Measurements from ENCODE around the gene GOLGA1. TPM values are rescaled to one million over a fixed set of nuclear protein-coding genes. Genes with fewer than 3 reads are reported as not detected.

GOLGA1 gene
- polyA plus RNA-seq, 1 donor from 2014 or later, result 15.3 TPM

DNA sequence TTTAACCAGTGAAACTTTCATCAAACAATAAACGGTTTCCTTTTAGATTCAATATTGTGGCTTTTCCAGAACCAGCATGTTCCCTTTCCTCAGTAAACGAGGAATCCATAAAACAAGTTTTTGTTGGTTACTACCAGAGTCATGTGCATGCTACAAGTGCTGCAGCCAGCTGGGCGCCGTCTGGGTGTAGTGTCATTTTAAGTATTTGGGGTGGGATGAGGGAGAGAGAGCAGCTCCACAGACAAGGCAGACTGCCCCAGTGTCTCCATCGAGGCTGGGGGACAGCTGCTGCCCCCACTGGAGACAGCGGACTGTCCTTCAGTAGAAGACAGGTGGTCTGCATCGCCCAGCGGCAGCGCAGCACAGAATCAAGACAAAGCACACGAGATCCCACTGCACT lies 61.7 kb downstream of the GOLGA1 start:
- Histone ChIP-seq H3K79me2 (replicated peaks; ENCODE audit: insufficient read depth, low read length) (no peaks in the 10 kb centered on the region), H3K36me3 (ENCODE audit: insufficient read depth, low read length) (peaks cover 4% of the 10 kb centered on the region), H4K20me1 (ENCODE audit: insufficient read depth) (no peaks in the 10 kb centered on the region), H3F3A (ENCODE audit: insufficient read depth, low read length, poor library complexity, severe bottlenecking) (no peaks in the 10 kb centered on the region), H3K4me2 (ENCODE audit: low read length) (no peak overlapping the region), H3K27me3 (ENCODE audit: insufficient read depth, low read depth, low read length) (no peaks in the 10 kb centered on the region), H3K9ac (ENCODE audit: low read length) (no peak overlapping the region), H3K4me3 (ENCODE audit: low read length) (no peak overlapping the region), H2AFZ (ENCODE audit: low read depth, low read length) (no peak overlapping the region), H3K9me3 (ENCODE audit: low read length) (no peaks in the 10 kb centered on the region), H3K9me2 (ENCODE audit: insufficient read depth, low read length) (no peaks in the 10 kb centered on the region), H3K27ac (ENCODE audit: low read length) (no peak overlapping the region)
- TF ChIP-seq, protein P1, sequence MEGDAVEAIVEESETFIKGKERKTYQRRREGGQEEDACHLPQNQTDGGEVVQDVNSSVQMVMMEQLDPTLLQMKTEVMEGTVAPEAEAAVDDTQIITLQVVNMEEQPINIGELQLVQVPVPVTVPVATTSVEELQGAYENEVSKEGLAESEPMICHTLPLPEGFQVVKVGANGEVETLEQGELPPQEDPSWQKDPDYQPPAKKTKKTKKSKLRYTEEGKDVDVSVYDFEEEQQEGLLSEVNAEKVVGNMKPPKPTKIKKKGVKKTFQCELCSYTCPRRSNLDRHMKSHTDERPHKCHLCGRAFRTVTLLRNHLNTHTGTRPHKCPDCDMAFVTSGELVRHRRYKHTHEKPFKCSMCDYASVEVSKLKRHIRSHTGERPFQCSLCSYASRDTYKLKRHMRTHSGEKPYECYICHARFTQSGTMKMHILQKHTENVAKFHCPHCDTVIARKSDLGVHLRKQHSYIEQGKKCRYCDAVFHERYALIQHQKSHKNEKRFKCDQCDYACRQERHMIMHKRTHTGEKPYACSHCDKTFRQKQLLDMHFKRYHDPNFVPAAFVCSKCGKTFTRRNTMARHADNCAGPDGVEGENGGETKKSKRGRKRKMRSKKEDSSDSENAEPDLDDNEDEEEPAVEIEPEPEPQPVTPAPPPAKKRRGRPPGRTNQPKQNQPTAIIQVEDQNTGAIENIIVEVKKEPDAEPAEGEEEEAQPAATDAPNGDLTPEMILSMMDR (IDR thresholded peaks at IDR 0.05; ENCODE audit: poor library complexity, severe bottlenecking), result no peak
- TF ChIP-seq RAD21 (conservative IDR thresholded peaks at IDR 0.05) (no peak), POLR2AphosphoS5 (IDR thresholded peaks at IDR 0.05) (no peak), TAF1 (IDR thresholded peaks at IDR 0.05; ENCODE audit: low read depth) (no peak), SMC3 (conservative IDR thresholded peaks at IDR 0.05; ENCODE audit: poor library complexity) (no peak), EP300 (conservative IDR thresholded peaks at IDR 0.05; ENCODE audit: poor library complexity, severe bottlenecking) (no peak), EZH2 (IDR thresholded peaks at IDR 0.05; ENCODE audit: borderline replicate concordance, insufficient read depth, low read length, poor library complexity, severe bottlenecking) (no peak), MXI1 (conservative IDR thresholded peaks at IDR 0.05; ENCODE audit: poor library complexity, severe bottlenecking) (no peak)
- TF ChIP-seq, protein P2, sequence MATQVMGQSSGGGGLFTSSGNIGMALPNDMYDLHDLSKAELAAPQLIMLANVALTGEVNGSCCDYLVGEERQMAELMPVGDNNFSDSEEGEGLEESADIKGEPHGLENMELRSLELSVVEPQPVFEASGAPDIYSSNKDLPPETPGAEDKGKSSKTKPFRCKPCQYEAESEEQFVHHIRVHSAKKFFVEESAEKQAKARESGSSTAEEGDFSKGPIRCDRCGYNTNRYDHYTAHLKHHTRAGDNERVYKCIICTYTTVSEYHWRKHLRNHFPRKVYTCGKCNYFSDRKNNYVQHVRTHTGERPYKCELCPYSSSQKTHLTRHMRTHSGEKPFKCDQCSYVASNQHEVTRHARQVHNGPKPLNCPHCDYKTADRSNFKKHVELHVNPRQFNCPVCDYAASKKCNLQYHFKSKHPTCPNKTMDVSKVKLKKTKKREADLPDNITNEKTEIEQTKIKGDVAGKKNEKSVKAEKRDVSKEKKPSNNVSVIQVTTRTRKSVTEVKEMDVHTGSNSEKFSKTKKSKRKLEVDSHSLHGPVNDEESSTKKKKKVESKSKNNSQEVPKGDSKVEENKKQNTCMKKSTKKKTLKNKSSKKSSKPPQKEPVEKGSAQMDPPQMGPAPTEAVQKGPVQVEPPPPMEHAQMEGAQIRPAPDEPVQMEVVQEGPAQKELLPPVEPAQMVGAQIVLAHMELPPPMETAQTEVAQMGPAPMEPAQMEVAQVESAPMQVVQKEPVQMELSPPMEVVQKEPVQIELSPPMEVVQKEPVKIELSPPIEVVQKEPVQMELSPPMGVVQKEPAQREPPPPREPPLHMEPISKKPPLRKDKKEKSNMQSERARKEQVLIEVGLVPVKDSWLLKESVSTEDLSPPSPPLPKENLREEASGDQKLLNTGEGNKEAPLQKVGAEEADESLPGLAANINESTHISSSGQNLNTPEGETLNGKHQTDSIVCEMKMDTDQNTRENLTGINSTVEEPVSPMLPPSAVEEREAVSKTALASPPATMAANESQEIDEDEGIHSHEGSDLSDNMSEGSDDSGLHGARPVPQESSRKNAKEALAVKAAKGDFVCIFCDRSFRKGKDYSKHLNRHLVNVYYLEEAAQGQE (IDR thresholded peaks at IDR 0.05; ENCODE audit: borderline replicate concordance), result no peak

DNA sequence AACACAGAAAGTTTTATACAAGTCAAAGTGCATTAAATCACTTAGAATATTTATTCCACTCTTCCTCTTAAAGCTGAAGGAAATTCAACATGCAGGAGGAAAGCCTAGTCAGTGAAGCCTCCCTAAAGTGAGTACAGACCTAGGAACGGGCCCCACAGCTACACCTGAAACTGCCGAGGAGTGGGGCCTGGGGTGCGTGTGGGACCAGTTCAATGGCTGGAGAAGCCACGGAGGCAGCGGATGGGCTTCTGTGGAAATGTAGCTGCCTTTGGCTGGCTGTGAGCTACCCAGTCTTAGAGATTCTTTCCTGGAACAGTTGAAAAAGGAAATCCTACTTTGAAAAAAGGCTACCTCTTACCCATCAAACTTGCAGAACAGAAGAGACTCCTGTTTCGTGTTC lies 62.4 kb downstream of the GOLGA1 start:
- no peaks in the 10 kb centered on the region for H3K27me3 ChIP-seq (ENCODE audit: insufficient read depth, low read depth, low read length)
- H3K27ac ChIP-seq (ENCODE audit: low read length), result no peak overlapping the region
- no peak overlapping the region for H3K4me3 ChIP-seq (ENCODE audit: low read length)
- H3K9me2 ChIP-seq (ENCODE audit: insufficient read depth, low read length), result no peaks in the 10 kb centered on the region
- no peaks in the 10 kb centered on the region for H3K79me2 ChIP-seq (replicated peaks; ENCODE audit: insufficient read depth, low read length)
- H2AFZ ChIP-seq (ENCODE audit: low read depth, low read length), result no peak overlapping the region
- no peaks in the 10 kb centered on the region for H4K20me1 ChIP-seq (ENCODE audit: insufficient read depth)
- peaks cover 4% of the 10 kb centered on the region for H3K36me3 ChIP-seq (ENCODE audit: insufficient read depth, low read length)
- no peaks in the 10 kb centered on the region for H3F3A ChIP-seq (ENCODE audit: insufficient read depth, low read length, poor library complexity, severe bottlenecking)
- H3K9ac ChIP-seq (ENCODE audit: low read length), result no peak overlapping the region
- TF ChIP-seq, protein P2 (IDR thresholded peaks at IDR 0.05; ENCODE audit: borderline replicate concordance), result no peak
- no peak for TF ChIP-seq POLR2AphosphoS5 (IDR thresholded peaks at IDR 0.05)
- TF ChIP-seq, protein P1 (IDR thresholded peaks at IDR 0.05; ENCODE audit: poor library complexity, severe bottlenecking), result no peak
- no peak for TF ChIP-seq MXI1 (conservative IDR thresholded peaks at IDR 0.05; ENCODE audit: poor library complexity, severe bottlenecking)
- TF ChIP-seq SMC3 (conservative IDR thresholded peaks at IDR 0.05; ENCODE audit: poor library complexity), result no peak
- no peak for TF ChIP-seq RAD21 (conservative IDR thresholded peaks at IDR 0.05)
- no peak for TF ChIP-seq EZH2 (IDR thresholded peaks at IDR 0.05; ENCODE audit: borderline replicate concordance, insufficient read depth, low read length, poor library complexity, severe bottlenecking)
- TF ChIP-seq EP300 (conservative IDR thresholded peaks at IDR 0.05; ENCODE audit: poor library complexity, severe bottlenecking), result no peak
- TF ChIP-seq TAF1 (IDR thresholded peaks at IDR 0.05; ENCODE audit: low read depth), result no peak
- H3K4me2 ChIP-seq (ENCODE audit: low read length), result no peak overlapping the region
- no peaks in the 10 kb centered on the region for H3K9me3 ChIP-seq (ENCODE audit: low read length)
